ENCODE measurements around the gene FAM20C. TPM values are rescaled to one million over a fixed set of nuclear protein-coding genes. Genes with fewer than 3 reads are reported as not detected.

Gene FAM20C
- total and polyA plus RNA-seq, 7 donors, result 15.6 to 47.6 (median 28.1) TPM

DNA sequence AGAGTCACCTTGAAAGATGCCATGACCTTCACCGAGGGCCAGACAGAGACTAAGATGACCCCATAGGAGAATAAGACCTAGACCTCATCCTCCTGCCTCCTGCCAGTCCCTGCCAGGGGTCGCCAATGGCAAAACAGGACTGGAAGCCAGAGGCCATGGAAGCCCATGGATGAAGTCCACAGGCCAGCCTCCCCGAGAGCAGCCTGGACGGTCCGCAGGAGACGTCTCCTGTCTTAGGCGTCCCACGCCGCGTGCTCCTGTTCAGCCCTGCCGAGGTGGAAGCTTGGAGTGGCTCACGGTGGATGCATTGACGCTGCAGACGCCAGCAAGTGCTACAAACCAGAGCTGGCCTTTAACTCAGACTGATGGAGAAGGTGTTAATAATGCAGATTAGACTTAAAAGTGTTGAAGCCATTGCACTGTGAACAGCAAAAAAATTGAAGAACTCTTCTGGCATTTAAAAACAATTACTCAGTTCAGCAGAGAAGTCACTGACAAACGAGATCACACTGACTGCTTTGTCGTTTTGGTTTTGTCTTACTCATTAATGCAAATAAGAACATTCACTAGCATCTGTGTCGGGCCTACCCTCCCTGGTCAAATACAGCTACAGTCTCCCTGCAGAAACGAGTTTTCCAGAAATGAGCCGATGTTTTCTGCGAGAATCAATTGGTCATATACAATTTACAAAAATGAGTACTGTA lies 38.1 kb upstream of the FAM20C start:
- Histone ChIP-seq H3K4me1 (peaks cover 18% of the 10 kb centered on the region), H3K27me3 (ENCODE audit: insufficient read depth in 3 of 3, low read length in 2 of 3) (no peaks in the 10 kb centered on the region), H3K27ac (no peak overlapping the region), H3K9me3 (no peaks in the 10 kb centered on the region), H3K36me3 (ENCODE audit: insufficient read depth in 1 of 2, low read depth in 1 of 2) (no peaks in the 10 kb centered on the region), H3K4me3 (no peak overlapping the region)
- peak in 1 of 2 donors; percentile 12 for DNase-seq
- 86 to 88% (median 87%) methylated on average over 20 of the region's 20 CpGs for WGBS, 3 donors
- ATAC-seq, result no peak
- TF ChIP-seq, protein P1, sequence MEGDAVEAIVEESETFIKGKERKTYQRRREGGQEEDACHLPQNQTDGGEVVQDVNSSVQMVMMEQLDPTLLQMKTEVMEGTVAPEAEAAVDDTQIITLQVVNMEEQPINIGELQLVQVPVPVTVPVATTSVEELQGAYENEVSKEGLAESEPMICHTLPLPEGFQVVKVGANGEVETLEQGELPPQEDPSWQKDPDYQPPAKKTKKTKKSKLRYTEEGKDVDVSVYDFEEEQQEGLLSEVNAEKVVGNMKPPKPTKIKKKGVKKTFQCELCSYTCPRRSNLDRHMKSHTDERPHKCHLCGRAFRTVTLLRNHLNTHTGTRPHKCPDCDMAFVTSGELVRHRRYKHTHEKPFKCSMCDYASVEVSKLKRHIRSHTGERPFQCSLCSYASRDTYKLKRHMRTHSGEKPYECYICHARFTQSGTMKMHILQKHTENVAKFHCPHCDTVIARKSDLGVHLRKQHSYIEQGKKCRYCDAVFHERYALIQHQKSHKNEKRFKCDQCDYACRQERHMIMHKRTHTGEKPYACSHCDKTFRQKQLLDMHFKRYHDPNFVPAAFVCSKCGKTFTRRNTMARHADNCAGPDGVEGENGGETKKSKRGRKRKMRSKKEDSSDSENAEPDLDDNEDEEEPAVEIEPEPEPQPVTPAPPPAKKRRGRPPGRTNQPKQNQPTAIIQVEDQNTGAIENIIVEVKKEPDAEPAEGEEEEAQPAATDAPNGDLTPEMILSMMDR (IDR thresholded peaks at IDR 0.05), result no peak
- intact Hi-C loops (cut with DNase I), result loop anchor here in 1 of 2 donors (5.0 kb wide), 1 partner anchor 38 kb away; the partner anchor contains the start of gene FAM20C

DNA sequence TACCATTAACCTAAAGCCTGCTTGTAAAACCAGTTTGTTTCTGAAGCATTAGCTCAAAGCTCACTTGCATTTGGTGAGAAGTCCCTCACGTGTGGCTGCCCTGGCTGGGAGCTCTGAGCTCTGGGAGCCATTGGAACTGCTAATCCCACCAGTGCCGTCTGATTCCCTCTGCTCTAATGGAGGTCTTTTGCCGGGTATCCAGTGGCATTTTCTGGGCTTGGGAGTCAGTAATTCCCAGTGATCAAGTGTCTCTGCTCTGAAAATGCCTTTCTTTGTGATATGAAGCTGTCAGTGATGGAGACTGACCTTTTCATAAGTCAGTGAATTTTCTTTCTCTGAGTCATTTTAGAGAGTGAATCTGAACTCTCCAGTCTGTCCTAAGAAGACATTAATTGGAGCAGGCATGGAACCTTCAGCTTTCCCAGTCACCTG lies 36.9 kb upstream of the FAM20C start:
- DNase-seq (no peak), ATAC-seq (no peak)
- Histone ChIP-seq H3K4me1 (peaks cover 13% of the 10 kb centered on the region), H3K27me3 (ENCODE audit: insufficient read depth in 3 of 3, low read length in 2 of 3) (no peaks in the 10 kb centered on the region), H3K27ac (no peak overlapping the region), H3K36me3 (ENCODE audit: insufficient read depth in 1 of 2, low read depth in 1 of 2) (no peaks in the 10 kb centered on the region), H3K9me3 (no peaks in the 10 kb centered on the region), H3K4me3 (no peak overlapping the region)
- TF ChIP-seq, protein P1 (IDR thresholded peaks at IDR 0.05), result no peak
- intact Hi-C loops (cut with DNase I), result no loop called here
- 44 to 57% (median 47%) methylated on average over 3 of the region's 3 CpGs for WGBS, 3 donors

DNA sequence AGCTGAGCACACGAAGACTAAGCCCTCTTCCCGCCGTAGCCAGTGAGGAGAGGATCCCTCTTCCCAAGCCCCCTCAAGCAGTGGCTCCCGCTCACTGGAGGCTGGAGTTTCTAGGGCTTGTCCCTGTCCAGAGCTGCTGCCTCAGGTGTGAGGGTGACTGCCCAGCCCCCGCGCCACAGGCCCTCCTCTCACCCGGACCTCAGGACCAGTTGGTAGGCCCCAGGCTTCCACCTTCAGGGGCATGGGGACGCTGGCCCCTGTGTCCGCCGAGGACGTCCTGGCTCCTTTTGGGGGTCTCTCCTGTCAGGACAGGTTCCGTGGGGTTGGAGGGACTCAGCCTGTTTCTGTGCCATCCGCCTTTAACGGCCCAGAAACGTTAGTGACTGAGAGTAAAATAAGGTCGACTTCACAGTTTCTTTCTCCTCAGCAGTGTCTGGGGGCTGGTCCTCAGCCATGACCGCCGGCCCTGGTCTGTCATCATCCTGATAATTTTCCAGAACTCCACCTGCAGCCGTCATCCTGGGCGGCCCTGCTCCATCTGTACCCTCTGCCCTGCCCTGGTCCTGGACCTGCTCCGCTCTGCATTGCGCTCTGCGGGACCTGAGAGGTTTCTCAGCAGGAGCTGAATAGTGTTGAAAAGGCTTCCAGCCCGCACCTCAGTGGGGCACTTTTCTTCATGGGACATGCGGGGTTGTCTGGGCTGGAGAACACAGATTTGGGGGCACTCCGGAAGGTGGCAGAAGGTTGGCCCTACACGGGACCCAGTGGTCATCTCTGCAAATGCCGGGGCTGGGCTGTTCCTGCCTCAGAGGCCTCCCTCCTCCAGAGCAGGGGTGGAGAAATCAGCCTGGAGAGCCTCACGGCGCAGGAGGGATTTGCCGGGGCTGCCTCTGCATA lies 36.0 kb upstream of the FAM20C start:
- intact Hi-C loops (cut with DNase I), result no loop called here
- H3K9me3 ChIP-seq, result no peaks in the 10 kb centered on the region
- TF ChIP-seq, protein P1 (IDR thresholded peaks at IDR 0.05), result no peak
- H3K4me1 ChIP-seq, result peaks cover 19% of the 10 kb centered on the region
- no peak overlapping the region for H3K27ac ChIP-seq
- DNase-seq (peak in 1 of 2 donors; percentile 36), ATAC-seq (no peak)
- no peaks in the 10 kb centered on the region for H3K27me3 ChIP-seq (ENCODE audit: insufficient read depth in 3 of 3, low read length in 2 of 3)
- no peaks in the 10 kb centered on the region for H3K36me3 ChIP-seq (ENCODE audit: insufficient read depth in 1 of 2, low read depth in 1 of 2)
- WGBS, 3 donors, result 84 to 89% (median 85%) methylated on average over 31 of the region's 31 CpGs
- no peak overlapping the region for H3K4me3 ChIP-seq

DNA sequence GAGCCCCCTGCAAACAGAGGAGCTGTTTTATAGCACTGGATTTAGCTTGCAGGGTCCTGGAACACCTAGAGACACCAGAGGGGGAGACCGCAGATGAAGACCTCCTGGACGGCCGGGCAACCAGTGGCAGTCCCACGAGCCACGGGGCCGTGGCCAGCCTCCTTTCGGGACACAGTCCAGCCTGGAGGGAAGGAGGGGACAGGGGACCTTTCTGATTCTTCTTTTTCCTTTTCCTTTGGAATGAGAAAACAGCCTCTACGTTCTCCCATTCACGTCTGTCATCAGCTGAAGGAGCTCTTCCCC lies 35.4 kb upstream of the FAM20C start:
- WGBS, 3 donors, result 86 to 95% (median 92%) methylated on average over 9 of the region's 9 CpGs
- intact Hi-C loops (cut with DNase I), result no loop called here
- H3K27me3 ChIP-seq (ENCODE audit: insufficient read depth in 3 of 3, low read length in 2 of 3), result no peaks in the 10 kb centered on the region
- no peak overlapping the region for H3K27ac ChIP-seq
- H3K36me3 ChIP-seq (ENCODE audit: insufficient read depth in 1 of 2, low read depth in 1 of 2), result no peaks in the 10 kb centered on the region
- H3K4me1 ChIP-seq, result peaks cover 19% of the 10 kb centered on the region
- no peak overlapping the region for H3K4me3 ChIP-seq
- no peaks in the 10 kb centered on the region for H3K9me3 ChIP-seq
- DNase-seq (peak in 1 of 2 donors; percentile 22), ATAC-seq (no peak)
- TF ChIP-seq, protein P1 (IDR thresholded peaks at IDR 0.05), result no peak

All from psoas muscle (tissue), 8 donors.